ENCODE measurements around the gene NFIA.

NFIA gene

DNA sequence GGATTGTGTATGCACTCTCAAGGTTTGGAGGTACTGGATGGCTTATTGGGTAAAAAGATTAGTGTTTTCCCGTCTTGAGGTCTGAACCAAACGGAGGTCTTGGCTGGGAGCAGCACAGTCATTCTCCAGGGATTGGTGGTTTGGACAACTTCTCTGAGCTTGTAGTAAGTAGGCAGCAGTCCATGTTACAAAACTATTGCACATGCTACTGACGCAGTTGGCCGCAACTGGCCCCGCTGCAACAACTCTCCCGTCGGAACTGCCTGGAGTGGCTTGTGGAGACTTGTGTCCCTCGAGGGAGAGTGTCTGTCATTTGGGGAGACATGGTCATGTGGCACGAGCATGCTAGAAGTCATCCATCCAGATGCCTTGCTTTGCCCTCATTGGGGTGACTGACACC lies 366.6 kb downstream of the NFIA start:
- TF ChIP-seq, protein P1, sequence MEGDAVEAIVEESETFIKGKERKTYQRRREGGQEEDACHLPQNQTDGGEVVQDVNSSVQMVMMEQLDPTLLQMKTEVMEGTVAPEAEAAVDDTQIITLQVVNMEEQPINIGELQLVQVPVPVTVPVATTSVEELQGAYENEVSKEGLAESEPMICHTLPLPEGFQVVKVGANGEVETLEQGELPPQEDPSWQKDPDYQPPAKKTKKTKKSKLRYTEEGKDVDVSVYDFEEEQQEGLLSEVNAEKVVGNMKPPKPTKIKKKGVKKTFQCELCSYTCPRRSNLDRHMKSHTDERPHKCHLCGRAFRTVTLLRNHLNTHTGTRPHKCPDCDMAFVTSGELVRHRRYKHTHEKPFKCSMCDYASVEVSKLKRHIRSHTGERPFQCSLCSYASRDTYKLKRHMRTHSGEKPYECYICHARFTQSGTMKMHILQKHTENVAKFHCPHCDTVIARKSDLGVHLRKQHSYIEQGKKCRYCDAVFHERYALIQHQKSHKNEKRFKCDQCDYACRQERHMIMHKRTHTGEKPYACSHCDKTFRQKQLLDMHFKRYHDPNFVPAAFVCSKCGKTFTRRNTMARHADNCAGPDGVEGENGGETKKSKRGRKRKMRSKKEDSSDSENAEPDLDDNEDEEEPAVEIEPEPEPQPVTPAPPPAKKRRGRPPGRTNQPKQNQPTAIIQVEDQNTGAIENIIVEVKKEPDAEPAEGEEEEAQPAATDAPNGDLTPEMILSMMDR (conservative IDR thresholded peaks at IDR 0.05; ENCODE audit: low read length): no peak
- no peak for TF ChIP-seq EZH2phosphoT487 (IDR thresholded peaks at IDR 0.05; ENCODE audit: borderline replicate concordance)
- Histone ChIP-seq H3K4me3 (ENCODE audit: low read length, poor library complexity, severe bottlenecking) (no peak overlapping the region), H3K9me3 (ENCODE audit: insufficient read depth, low read depth, low read length) (no peaks in the 10 kb centered on the region), H2AFZ (ENCODE audit: low read length) (no peak overlapping the region), H3K4me2 (ENCODE audit: low read depth, low read length, poor library complexity, severe bottlenecking) (no peak overlapping the region), H3K36me3 (ENCODE audit: insufficient read depth, low read length) (no peaks in the 10 kb centered on the region), H3K9ac (ENCODE audit: low read depth, low read length, poor library complexity, severe bottlenecking) (no peak overlapping the region), H3K4me1 (ENCODE audit: insufficient read depth, low read length, poor library complexity, severe bottlenecking) (peaks cover 55% of the 10 kb centered on the region), H4K20me1 (ENCODE audit: insufficient read depth, low read length, poor library complexity, severe bottlenecking) (no peaks in the 10 kb centered on the region), H3F3A (ENCODE audit: low read depth) (no peaks in the 10 kb centered on the region), H3K27me3 (ENCODE audit: insufficient read depth, low read length, poor library complexity, severe bottlenecking) (no peaks in the 10 kb centered on the region), H3K79me2 (ENCODE audit: insufficient read depth, low read length) (no peaks in the 10 kb centered on the region), H3K9me2 (replicated peaks; ENCODE audit: low read depth, low read length) (no peaks in the 10 kb centered on the region)

GRCh38 chr1:61449410-61449809 lies 367.0 kb downstream of the NFIA start:
- H3K4me3 ChIP-seq (ENCODE audit: low read length, poor library complexity, severe bottlenecking): no peak overlapping the region
- TF ChIP-seq, protein P1 (conservative IDR thresholded peaks at IDR 0.05; ENCODE audit: low read length): no peak
- no peak for TF ChIP-seq EZH2phosphoT487 (IDR thresholded peaks at IDR 0.05; ENCODE audit: borderline replicate concordance)
- no peak overlapping the region for H3K4me2 ChIP-seq (ENCODE audit: low read depth, low read length, poor library complexity, severe bottlenecking)
- H3K79me2 ChIP-seq (ENCODE audit: insufficient read depth, low read length): no peaks in the 10 kb centered on the region
- H3K4me1 ChIP-seq (ENCODE audit: insufficient read depth, low read length, poor library complexity, severe bottlenecking): peaks cover 50% of the 10 kb centered on the region
- H2AFZ ChIP-seq (ENCODE audit: low read length): no peak overlapping the region
- no peaks in the 10 kb centered on the region for H3K27me3 ChIP-seq (ENCODE audit: insufficient read depth, low read length, poor library complexity, severe bottlenecking)
- no peak overlapping the region for H3K9ac ChIP-seq (ENCODE audit: low read depth, low read length, poor library complexity, severe bottlenecking)
- H3K36me3 ChIP-seq (ENCODE audit: insufficient read depth, low read length): no peaks in the 10 kb centered on the region
- no peaks in the 10 kb centered on the region for H3F3A ChIP-seq (ENCODE audit: low read depth)
- H3K9me3 ChIP-seq (ENCODE audit: insufficient read depth, low read depth, low read length): no peaks in the 10 kb centered on the region
- no peaks in the 10 kb centered on the region for H4K20me1 ChIP-seq (ENCODE audit: insufficient read depth, low read length, poor library complexity, severe bottlenecking)
- H3K9me2 ChIP-seq (replicated peaks; ENCODE audit: low read depth, low read length): no peaks in the 10 kb centered on the region

DNA sequence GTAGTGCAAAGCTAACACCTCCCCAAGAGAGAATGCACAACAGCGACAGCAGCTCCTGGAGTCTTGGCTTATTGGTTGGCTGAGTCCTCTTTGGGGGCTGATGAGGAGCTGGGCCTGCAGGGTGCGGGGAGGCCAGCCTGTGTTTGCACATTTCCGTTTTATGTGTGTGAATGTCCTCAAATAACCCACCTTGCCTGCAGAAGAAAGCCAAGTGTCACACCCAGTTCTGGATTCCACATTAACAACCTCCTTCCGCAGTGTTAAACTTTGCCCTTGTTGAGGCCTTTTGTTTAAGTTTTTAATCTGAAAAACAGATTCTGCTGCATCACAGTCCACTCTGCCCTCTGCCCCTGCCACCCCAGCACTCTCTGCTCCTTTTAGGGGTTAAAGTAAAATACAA lies 368.1 kb downstream of the NFIA start:
- H3K4me3 ChIP-seq (ENCODE audit: low read length, poor library complexity, severe bottlenecking): no peak overlapping the region
- no peaks in the 10 kb centered on the region for H3K9me2 ChIP-seq (replicated peaks; ENCODE audit: low read depth, low read length)
- H3K9me3 ChIP-seq (ENCODE audit: insufficient read depth, low read depth, low read length): no peaks in the 10 kb centered on the region
- peak overlapping the region; percentile 31 for H3K9ac ChIP-seq (ENCODE audit: low read depth, low read length, poor library complexity, severe bottlenecking)
- H3K4me2 ChIP-seq (ENCODE audit: low read depth, low read length, poor library complexity, severe bottlenecking): peak overlapping the region; percentile 33
- TF ChIP-seq, protein P1 (conservative IDR thresholded peaks at IDR 0.05; ENCODE audit: low read length): no peak
- TF ChIP-seq EZH2phosphoT487 (IDR thresholded peaks at IDR 0.05; ENCODE audit: borderline replicate concordance): no peak
- H3F3A ChIP-seq (ENCODE audit: low read depth): no peaks in the 10 kb centered on the region
- no peaks in the 10 kb centered on the region for H3K79me2 ChIP-seq (ENCODE audit: insufficient read depth, low read length)
- no peaks in the 10 kb centered on the region for H3K27me3 ChIP-seq (ENCODE audit: insufficient read depth, low read length, poor library complexity, severe bottlenecking)
- peaks cover 42% of the 10 kb centered on the region for H3K4me1 ChIP-seq (ENCODE audit: insufficient read depth, low read length, poor library complexity, severe bottlenecking)
- no peaks in the 10 kb centered on the region for H4K20me1 ChIP-seq (ENCODE audit: insufficient read depth, low read length, poor library complexity, severe bottlenecking)
- no peak overlapping the region for H2AFZ ChIP-seq (ENCODE audit: low read length)
- no peaks in the 10 kb centered on the region for H3K36me3 ChIP-seq (ENCODE audit: insufficient read depth, low read length)

All from Loucy (cell line).